Measurements from ENCODE around the gene THOC7. TPM values are rescaled to one million over a fixed set of nuclear protein-coding genes. Genes with fewer than 3 reads are reported as not detected.

Gene THOC7
- total RNA-seq, 4 donors from 2014 or later = 66.0 to 102 (median 78.8) TPM

GRCh38 chr3:63819151-63819398 lies 44.5 kb downstream of the THOC7 start, which contains the start of gene C3orf49:
TSS of gene C3orf49 (plus strand) at chr3:63819299. CDS start at chr3:63819472, 173 bp downstream.
- peaks cover 0 to 6% (median 5%) of the 10 kb centered on the region in 4 donors for H3K4me1 ChIP-seq
- H3K27ac ChIP-seq (replicated peaks in 1 of 4) = no peak within 1 kb of the TSS
- peaks cover 0 to 5% (median 0%) of the 10 kb centered on the region in 4 donors for H3K36me3 ChIP-seq
- H3K4me3 ChIP-seq = no peak within 1 kb of the TSS
- no peaks in the 10 kb centered on the region for H3K9me3 ChIP-seq
- TF ChIP-seq POLR2AphosphoS5 (IDR thresholded peaks at IDR 0.05) = no peak
- TF ChIP-seq POLR2A (IDR thresholded peaks at IDR 0.05; ENCODE audit: low read depth) = no peak
- no peak for TF ChIP-seq EP300 (IDR thresholded peaks at IDR 0.05)
- TF ChIP-seq, protein P1, sequence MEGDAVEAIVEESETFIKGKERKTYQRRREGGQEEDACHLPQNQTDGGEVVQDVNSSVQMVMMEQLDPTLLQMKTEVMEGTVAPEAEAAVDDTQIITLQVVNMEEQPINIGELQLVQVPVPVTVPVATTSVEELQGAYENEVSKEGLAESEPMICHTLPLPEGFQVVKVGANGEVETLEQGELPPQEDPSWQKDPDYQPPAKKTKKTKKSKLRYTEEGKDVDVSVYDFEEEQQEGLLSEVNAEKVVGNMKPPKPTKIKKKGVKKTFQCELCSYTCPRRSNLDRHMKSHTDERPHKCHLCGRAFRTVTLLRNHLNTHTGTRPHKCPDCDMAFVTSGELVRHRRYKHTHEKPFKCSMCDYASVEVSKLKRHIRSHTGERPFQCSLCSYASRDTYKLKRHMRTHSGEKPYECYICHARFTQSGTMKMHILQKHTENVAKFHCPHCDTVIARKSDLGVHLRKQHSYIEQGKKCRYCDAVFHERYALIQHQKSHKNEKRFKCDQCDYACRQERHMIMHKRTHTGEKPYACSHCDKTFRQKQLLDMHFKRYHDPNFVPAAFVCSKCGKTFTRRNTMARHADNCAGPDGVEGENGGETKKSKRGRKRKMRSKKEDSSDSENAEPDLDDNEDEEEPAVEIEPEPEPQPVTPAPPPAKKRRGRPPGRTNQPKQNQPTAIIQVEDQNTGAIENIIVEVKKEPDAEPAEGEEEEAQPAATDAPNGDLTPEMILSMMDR (IDR thresholded peaks at IDR 0.05) = no peak
- DNase-seq (ENCODE audit: extremely low spot score) = no peak
- WGBS = 100% methylated on average over 1 of the region's 1 CpG
- intact Hi-C loops (cut with DNase I) = loop anchor here (2.0 to 10.0 kb wide), 2 partner anchors 468 to 1194 kb away; no protein-coding TSS in a partner anchor
- H3K27me3 ChIP-seq = no peaks in the 10 kb centered on the region

GRCh38 chr3:63818282-63819150 lies 45.1 kb downstream of the THOC7 start:
- TF ChIP-seq, protein P1 (IDR thresholded peaks at IDR 0.05) = peak; percentile 82 to 86 (median 84)
- no peak for TF ChIP-seq EP300 (IDR thresholded peaks at IDR 0.05)
- Histone ChIP-seq H3K27me3 (no peaks in the 10 kb centered on the region), H3K27ac (replicated peaks in 1 of 4) (no peak overlapping the region), H3K9me3 (no peaks in the 10 kb centered on the region), H3K4me3 (no peak overlapping the region), H3K36me3 (peaks cover 0 to 5% (median 0%) of the 10 kb centered on the region in 4 donors), H3K4me1 (peaks cover 0 to 6% (median 5%) of the 10 kb centered on the region in 4 donors)
- intact Hi-C loops (cut with DNase I) = loop anchor here (2.0 to 10.0 kb wide), 2 partner anchors 468 to 1194 kb away; no protein-coding TSS in a partner anchor
- DNase-seq (ENCODE audit: extremely low spot score) = no peak
- 28% methylated on average over 10 of the region's 10 CpGs for WGBS

- peaks cover 0 to 6% (median 5%) of the 10 kb centered on the region in 4 donors for H3K4me1 ChIP-seq
- H3K27me3 ChIP-seq = no peaks in the 10 kb centered on the region
- H3K27ac ChIP-seq (replicated peaks in 1 of 4) = no peak overlapping the region
- H3K4me3 ChIP-seq = no peak overlapping the region
- no peaks in the 10 kb centered on the region for H3K9me3 ChIP-seq
- intact Hi-C loops (cut with DNase I) = loop anchor here (10.0 kb wide), 1 partner anchor 1192 kb away; no protein-coding TSS in a partner anchor
- 98% methylated on average over 5 of the region's 5 CpGs for WGBS
- TF ChIP-seq POLR2A (IDR thresholded peaks at IDR 0.05; ENCODE audit: low read depth) (no peak), POLR2AphosphoS5 (IDR thresholded peaks at IDR 0.05) (no peak)
- no peak for DNase-seq (ENCODE audit: extremely low spot score)
- H3K36me3 ChIP-seq = no peaks in the 10 kb centered on the region
These were observed 46.4 kb downstream of the THOC7 start for GRCh38 chr3:63817225-63817624.

GRCh38 chr3:63814237-63814636 lies 49.4 kb downstream of the THOC7 start:
- peaks cover 0 to 6% (median 5%) of the 10 kb centered on the region in 4 donors for H3K4me1 ChIP-seq
- no peaks in the 10 kb centered on the region for H3K27me3 ChIP-seq
- no peaks in the 10 kb centered on the region for H3K9me3 ChIP-seq
- no peak for DNase-seq (ENCODE audit: extremely low spot score)
- H3K27ac ChIP-seq (replicated peaks in 1 of 4) = no peak overlapping the region
- intact Hi-C loops (cut with DNase I) = loop anchor here (10.0 kb wide), 1 partner anchor 1189 kb away; no protein-coding TSS in a partner anchor
- H3K36me3 ChIP-seq = no peaks in the 10 kb centered on the region
- WGBS = 86% methylated on average over 3 of the region's 3 CpGs
- H3K4me3 ChIP-seq = no peak overlapping the region
- TF ChIP-seq POLR2A (IDR thresholded peaks at IDR 0.05; ENCODE audit: low read depth) = no peak
- TF ChIP-seq POLR2AphosphoS5 (IDR thresholded peaks at IDR 0.05) = no peak
- no peak for TF ChIP-seq EP300 (IDR thresholded peaks at IDR 0.05)
- TF ChIP-seq, protein P1 (IDR thresholded peaks at IDR 0.05) = no peak

DNA sequence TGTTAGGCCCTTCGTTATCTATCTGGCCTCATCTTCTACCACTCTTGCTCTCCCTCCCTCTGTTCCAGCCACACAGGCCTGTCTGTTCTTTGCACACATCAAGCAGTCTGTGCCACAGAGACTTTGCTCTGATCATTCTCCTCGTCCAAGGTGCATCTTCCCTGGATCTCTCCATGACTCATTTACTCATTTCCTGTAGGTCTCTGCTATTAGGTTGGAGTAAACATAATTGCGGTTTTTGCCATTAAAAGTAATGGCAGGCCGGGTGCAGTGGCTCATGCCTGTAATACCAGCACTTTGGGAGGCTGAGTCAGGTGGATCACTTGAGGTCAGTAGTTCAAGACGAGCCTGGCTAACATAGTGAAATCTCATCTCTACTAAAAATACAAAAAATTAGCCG lies 54.0 kb downstream of the THOC7 start:
- H3K27ac ChIP-seq (replicated peaks in 1 of 4) = no peak overlapping the region

More for the DNA sequence above, 54.0 kb downstream of the THOC7 start:
- Histone ChIP-seq H3K4me3 (no peak overlapping the region), H3K36me3 (no peaks in the 10 kb centered on the region), H3K9me3 (no peaks in the 10 kb centered on the region), H3K27me3 (no peaks in the 10 kb centered on the region), H3K4me1 (no peaks in the 10 kb centered on the region)
- DNase-seq (ENCODE audit: extremely low spot score) = no peak
- WGBS = 92% methylated on average over 6 of the region's 6 CpGs
- intact Hi-C loops (cut with DNase I) = loop anchor here (10.0 kb wide), 1 partner anchor 1185 kb away; no protein-coding TSS in a partner anchor
- TF ChIP-seq POLR2AphosphoS5 (IDR thresholded peaks at IDR 0.05) = no peak
- TF ChIP-seq, protein P1 (IDR thresholded peaks at IDR 0.05) = no peak
